Kidney (tissue), 14 donors: ENCODE data around the gene ENKD1. TPM values are rescaled to one million over a fixed set of nuclear protein-coding genes. Genes with fewer than 3 reads are reported as not detected.

ENCODE experiments used
- DNase-seq, 5 donors: peaks; one replicate each; pipeline ENCODE4 v3.0.0-alpha.2; 2013 to 2020
- FAIRE-seq: peaks from 2 replicates; lab custom pipeline; 2012; peaks lifted over from hg19 to GRCh38; lab: Jason Lieb, UNC
- H3K27ac ChIP-seq, 2 donors: one replicate each; pipeline ENCODE4 v1.7.0; 2013; ENCODE audit warnings: low read depth in 2 of 2, low read length in 2 of 2, inconsistent platforms in 1 of 2
- H3K27me3 ChIP-seq: one replicate; pipeline ENCODE4 v1.7.1; 2013; ENCODE audit warnings: low read length, inconsistent platforms; ENCODE audit not compliant: control insufficient read depth, insufficient read depth
- H3K36me3 ChIP-seq, 3 donors: one replicate each; pipeline versions ENCODE4 v1.7.0 to v1.7.1; 2013; ENCODE audit warnings: low read length in 3 of 3, control low read depth in 1 of 3, inconsistent platforms in 1 of 3; ENCODE audit not compliant: insufficient read depth in 3 of 3, control insufficient read depth in 2 of 3
- H3K4me1 ChIP-seq, 3 donors: one replicate each; pipeline versions ENCODE4 v1.7.0 to v1.7.1; 2013; ENCODE audit warnings: low read length in 3 of 3, inconsistent platforms in 1 of 3, low read depth in 1 of 3; ENCODE audit not compliant: control insufficient read depth in 2 of 3, insufficient read depth in 2 of 3
- H3K4me3 ChIP-seq, 3 donors: one replicate each; pipeline versions ENCODE4 v1.7.0 to v1.8.1; 2013; ENCODE audit warnings: low read length in 3 of 3, control low read depth in 1 of 3, inconsistent platforms in 1 of 3
- H3K9ac ChIP-seq, 3 donors: one replicate each; pipeline versions ENCODE4 v1.7.0 to v1.7.1; 2013; ENCODE audit warnings: low read length in 3 of 3, control low read depth in 1 of 3, inconsistent platforms in 1 of 3
- H3K9me3 ChIP-seq, 3 donors: one replicate each; pipeline versions ENCODE4 v1.7.0 to v1.7.1; 2013; ENCODE audit warnings: low read length in 3 of 3, control low read depth in 1 of 3, inconsistent platforms in 1 of 3; ENCODE audit not compliant: control insufficient read depth in 2 of 3, insufficient read depth in 1 of 3
- CTCF ChIP-seq: IDR thresholded peaks from 3 replicates; pipeline ENCODE4 v1.5.1; 2012; ENCODE audit warnings: mild to moderate bottlenecking, moderate library complexity, borderline replicate concordance; ENCODE audit not compliant: insufficient read depth; ENCODE audit errors: extremely low read depth
- intact Hi-C: fragments of 100-400 bp; cut with DNase I; formaldehyde crosslinking; loops from one replicate; pipeline ENCODE4 v1.11.1; 2022
- polyA plus RNA-seq: library from polyadenylated mRNA; stranded (reverse); fragments of 350-450 nt; fragmentation: Illumina TruSeq; extraction: RNeasy Lipid Tissue Mini Kit (QIAGEN cat#74804); gene quantifications from one replicate; pipeline ENCODE4 v1.2.3, GENCODE V29; 2014; ENCODE audit warnings: low read depth, low replicate concordance; ENCODE audit not compliant: insufficient read depth
- total RNA-seq: library from RNA; stranded (reverse); fragmentation: NEBNext Ultra II Directional; extraction: Animal tissue kit (Norgen Biotek cat#: 25700); gene quantifications from one replicate; pipeline ENCODE4 v1.2.1, GENCODE V29; 2021
- donor health status: control.
- donor health status: control.
- donor health status: control.
- donor health status: control.
- donor health status: control.
- donor health status: DM: yes; HTN: yes; CAD: no.
- donor health status: Normal renal cell carcinoma (clear cell type).

Gene ENKD1
- total and polyA plus RNA-seq, 2 donors from 2014 or later, result 30.2 to 38.3 TPM

- peaks cover 0 to 9% (median 4%) of the 10 kb centered on the region in 3 donors for H3K4me1 ChIP-seq
- FAIRE-seq, result no peak
- no peak overlapping the region for H3K27ac ChIP-seq
- H3K27me3 ChIP-seq, result peaks cover 19% of the 10 kb centered on the region
- intact Hi-C loops, result no loop called here
- no peak overlapping the region for H3K4me3 ChIP-seq
- TF ChIP-seq CTCF, result no peak
- peak in 1 of 5 donors; percentile 62 for DNase-seq
- no peaks in the 10 kb centered on the region for H3K9me3 ChIP-seq
- H3K9ac ChIP-seq, result no peak overlapping the region
- H3K36me3 ChIP-seq, result no peaks in the 10 kb centered on the region
Observed at GRCh38 chr16:67653789-67654402, 12.7 kb downstream of the ENKD1 start.

GRCh38 chr16:67653128-67653788, 13.3 kb downstream of the ENKD1 start:
- TF ChIP-seq CTCF, result no peak
- Histone ChIP-seq H3K9ac (no peak overlapping the region), H3K27ac (no peak overlapping the region), H3K4me3 (no peak overlapping the region), H3K36me3 (no peaks in the 10 kb centered on the region), H3K9me3 (no peaks in the 10 kb centered on the region), H3K4me1 (peaks cover 0 to 7% (median 4%) of the 10 kb centered on the region in 3 donors), H3K27me3 (peaks cover 19% of the 10 kb centered on the region)
- no peak for FAIRE-seq
- peak in 3 of 5 donors; percentile 42 to 79 (median 76) for DNase-seq
- intact Hi-C loops, result no loop called here

- FAIRE-seq, result no peak
- DNase-seq, result peak in 4 of 5 donors; percentile 41 to 67 (median 58)
- intact Hi-C loops, result no loop called here
- H3K9ac ChIP-seq, result no peak overlapping the region
- H3K4me3 ChIP-seq, result no peak overlapping the region
- no peaks in the 10 kb centered on the region for H3K36me3 ChIP-seq
- no peak overlapping the region for H3K27ac ChIP-seq
- H3K27me3 ChIP-seq, result peaks cover 21% of the 10 kb centered on the region
- no peak for TF ChIP-seq CTCF
- H3K9me3 ChIP-seq, result no peaks in the 10 kb centered on the region
- peaks cover 0 to 7% (median 4%) of the 10 kb centered on the region in 3 donors for H3K4me1 ChIP-seq
Observed at GRCh38 chr16:67652578-67653127, 13.9 kb downstream of the ENKD1 start.
